ENCODE measurements around the gene ACTN3. TPM values are rescaled to one million over a fixed set of nuclear protein-coding genes. Genes with fewer than 3 reads are reported as not detected.
"Not testable (repeated sequence)": the region's sequence is repeated elsewhere in the genome, so short reads cannot be mapped to it uniquely, and the experiment has no call there.

ACTN3 gene
- total and polyA plus RNA-seq, 2 of the 4 experiments (the other 2 are of a cell fraction) = under 0.01 to 0.05 TPM

GRCh38 chr11:66606608-66607007 is 59.9 kb downstream of the ACTN3 start:
- H3K79me1 ChIP-seq (ENCODE audit: low read depth in 1 of 2, low read length in 2 of 2); H4K5ac ChIP-seq (ENCODE audit: low read depth, low read length); H4K8ac ChIP-seq (ENCODE audit: low read depth in 2 of 2, low read length in 2 of 2); H2AK9ac ChIP-seq (replicated peaks; ENCODE audit: low read depth, low read length, poor library complexity); H2BK120ac ChIP-seq (ENCODE audit: low read depth, low read length); H3K23ac ChIP-seq (ENCODE audit: low read depth, low read length); intact Hi-C loops (cut with micrococcal nuclease); ATAC-seq (ENCODE audit: low read depth); H3K18ac ChIP-seq (ENCODE audit: low read depth, low read length); H3K4me1 ChIP-seq (ENCODE audit: control insufficient read depth, insufficient read depth, low read length); DNase-seq; H3K9ac ChIP-seq (ENCODE audit: low read depth, low read length); in situ Hi-C loops (cut with MboI; ENCODE audit: low sequenced_read_pairs); H2AK5ac ChIP-seq (ENCODE audit: low read depth, low read length); BruUV-seq (replicated peaks); H3K4ac ChIP-seq (ENCODE audit: low read depth, low read length); CTCF ChIA-PET; H3K4me3 ChIP-seq (ENCODE audit: insufficient read depth, low read depth, low read length); H3K9me3 ChIP-seq (ENCODE audit: control insufficient read depth, insufficient read depth, low read length); dilution Hi-C loops (cut with HindIII; ENCODE audit: low sequenced_read_pairs, unreplicated experiment); H2BK15ac ChIP-seq (ENCODE audit: low read depth, low read length); H3K56ac ChIP-seq (ENCODE audit: extremely low read depth, insufficient read depth, low read length); H2AFZ ChIP-seq (replicated peaks; ENCODE audit: low read length, poor library complexity); H3K4me2 ChIP-seq (ENCODE audit: low read depth, low read length); H2BK5ac ChIP-seq (ENCODE audit: low read depth, low read length, poor library complexity, severe bottlenecking); H3K14ac ChIP-seq (replicated peaks; ENCODE audit: low read depth, low read length); H3K27ac ChIP-seq (ENCODE audit: insufficient read depth, low read length); H3K27me3 ChIP-seq (ENCODE audit: control insufficient read depth, insufficient read depth, low read length); H4K91ac ChIP-seq (ENCODE audit: insufficient read depth, low read depth, low read length); H2BK20ac ChIP-seq (ENCODE audit: low read depth, low read length): not testable (repeated sequence)
- POLR2A ChIA-PET (ENCODE audit: unreplicated experiment) = interaction anchor here (1.5 kb wide), 1 partner anchor 10 kb away, joined by 14 read pairs; the partner anchor contains the start of gene RBM14
- Histone ChIP-seq H3K36me3 (ENCODE audit: control insufficient read depth, insufficient read depth, low read length) (peaks cover 23% of the 10 kb centered on the region), H3K9me1 (ENCODE audit: insufficient read depth, low read length) (peaks cover 18% of the 10 kb centered on the region; the same call in 1 of the 2 replicates), H4K20me1 (ENCODE audit: insufficient read depth, low read length) (peaks cover 21% of the 10 kb centered on the region)
- 92% methylated on average over 2 of the region's 3 CpGs; no CpG with 5 or more reads in 1 of the 2 experiments for WGBS, 2 experiments (ENCODE audit: extremely low coverage in 2 of 2, insufficient read length in 1 of 2)

Data from IMR-90 (cell line).